ENCODE measurements around the gene CAMK1G.

Gene CAMK1G

DNA sequence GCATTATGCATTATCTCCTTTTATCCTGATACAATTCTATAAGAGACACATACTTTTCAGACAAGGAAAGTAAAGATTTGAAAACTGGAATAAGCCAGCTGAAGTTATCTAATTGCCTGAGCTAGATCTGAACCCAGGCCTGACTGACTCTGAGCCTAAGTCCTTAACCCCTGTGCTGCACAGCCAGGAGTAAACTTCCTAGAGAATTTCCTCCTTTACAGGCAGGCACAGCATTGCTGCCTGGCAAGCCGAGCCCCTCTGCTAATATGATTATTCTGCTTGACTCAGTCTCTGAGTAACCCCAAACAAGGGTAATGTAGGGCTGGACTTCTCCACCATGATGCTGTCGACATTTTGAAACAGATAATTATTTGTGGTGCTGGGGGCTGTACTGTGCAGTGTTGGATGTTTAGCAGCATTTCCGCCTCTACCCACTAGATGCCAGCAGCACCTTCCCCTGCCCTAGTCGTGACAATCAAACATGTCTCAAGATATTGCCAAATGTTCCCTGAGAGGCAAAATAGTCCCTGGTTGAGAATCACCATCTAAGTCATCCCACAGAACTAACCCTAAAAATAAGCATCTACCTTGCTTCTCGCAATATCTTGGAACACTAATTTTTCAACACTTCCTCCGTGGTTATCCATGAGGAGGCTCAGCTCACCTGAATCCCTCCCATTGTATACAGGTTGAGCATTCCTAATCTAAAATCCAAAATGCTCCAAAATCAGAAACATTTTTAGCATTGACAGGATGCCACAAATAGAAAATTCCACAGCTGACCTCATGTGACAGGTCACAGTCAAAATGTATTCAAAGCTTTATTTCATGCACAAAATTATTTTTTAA, 18.5 kb downstream of the CAMK1G start:
- peak in 1 of 2 experiments; percentile 29 for DNase-seq

DNA sequence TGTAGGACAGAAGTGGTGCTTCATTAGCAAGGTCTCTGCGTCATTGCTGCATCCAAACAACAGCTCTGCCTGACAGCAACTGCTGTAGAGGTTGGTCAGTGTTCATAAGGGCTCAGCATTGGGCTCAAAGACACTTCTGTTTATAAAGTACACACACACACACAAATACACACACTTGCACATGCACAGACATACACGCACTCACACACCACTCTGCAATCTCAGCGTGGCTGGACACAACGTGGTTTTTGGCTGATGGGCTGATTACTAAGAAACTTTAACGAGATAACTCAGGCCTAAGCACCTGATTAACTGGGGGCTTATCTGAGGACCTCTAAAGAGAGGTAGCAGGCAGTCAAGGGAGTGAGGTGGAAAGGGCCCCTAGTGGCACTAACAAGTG, 20.4 kb downstream of the CAMK1G start:
- no peak for DNase-seq

DNA sequence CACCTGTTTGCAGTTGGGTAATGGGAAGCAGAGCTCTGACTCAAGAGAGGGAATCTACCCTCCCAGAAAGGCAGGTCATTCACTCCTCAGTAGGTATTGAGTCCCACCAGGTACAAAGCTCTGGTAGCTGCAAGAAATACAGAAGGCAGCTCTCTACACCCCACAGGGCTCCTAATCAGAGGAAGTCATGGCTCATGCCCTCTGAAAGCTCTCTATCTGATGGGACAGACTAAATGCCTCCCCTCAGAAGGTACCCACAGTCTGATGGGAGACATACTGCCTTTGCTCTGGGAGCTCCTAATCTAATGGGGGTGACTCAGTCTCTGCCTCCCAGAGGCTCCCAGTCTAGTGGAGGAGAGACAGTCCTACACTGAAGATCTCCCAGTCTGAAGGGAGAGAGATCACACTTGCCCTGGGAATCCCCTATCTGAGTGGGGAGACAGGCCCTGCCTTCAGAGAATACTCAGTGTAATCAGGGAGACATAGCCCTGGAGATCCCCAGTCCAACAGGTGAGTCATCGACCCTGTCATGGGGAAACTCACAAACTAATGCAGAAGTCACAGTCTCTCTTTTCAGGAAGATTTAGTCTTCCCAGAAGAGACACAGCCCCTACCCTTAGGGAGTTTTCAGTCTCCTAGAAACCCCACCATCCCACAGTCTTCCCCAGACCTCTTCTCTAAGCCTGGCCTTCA, 23.7 kb downstream of the CAMK1G start:
- DNase-seq: no peak

DNA sequence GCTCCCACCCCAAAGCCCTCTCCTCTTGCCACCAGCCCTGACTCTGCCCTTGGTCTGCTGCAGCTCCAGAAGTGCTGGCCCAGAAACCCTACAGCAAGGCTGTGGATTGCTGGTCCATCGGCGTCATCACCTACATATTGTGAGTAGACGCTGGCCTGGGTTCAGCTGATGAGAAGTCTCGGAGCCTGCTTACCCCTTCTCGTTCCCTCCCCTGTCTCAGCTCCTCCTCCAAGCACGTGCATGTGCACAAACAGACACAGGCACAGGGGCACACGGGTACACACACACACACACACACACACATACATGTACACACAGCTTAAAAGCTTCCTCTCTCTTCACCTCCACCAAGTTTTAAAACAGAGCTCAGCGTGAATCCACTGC, 24.3 kb downstream of the CAMK1G start:
- DNase-seq: no peak

DNA sequence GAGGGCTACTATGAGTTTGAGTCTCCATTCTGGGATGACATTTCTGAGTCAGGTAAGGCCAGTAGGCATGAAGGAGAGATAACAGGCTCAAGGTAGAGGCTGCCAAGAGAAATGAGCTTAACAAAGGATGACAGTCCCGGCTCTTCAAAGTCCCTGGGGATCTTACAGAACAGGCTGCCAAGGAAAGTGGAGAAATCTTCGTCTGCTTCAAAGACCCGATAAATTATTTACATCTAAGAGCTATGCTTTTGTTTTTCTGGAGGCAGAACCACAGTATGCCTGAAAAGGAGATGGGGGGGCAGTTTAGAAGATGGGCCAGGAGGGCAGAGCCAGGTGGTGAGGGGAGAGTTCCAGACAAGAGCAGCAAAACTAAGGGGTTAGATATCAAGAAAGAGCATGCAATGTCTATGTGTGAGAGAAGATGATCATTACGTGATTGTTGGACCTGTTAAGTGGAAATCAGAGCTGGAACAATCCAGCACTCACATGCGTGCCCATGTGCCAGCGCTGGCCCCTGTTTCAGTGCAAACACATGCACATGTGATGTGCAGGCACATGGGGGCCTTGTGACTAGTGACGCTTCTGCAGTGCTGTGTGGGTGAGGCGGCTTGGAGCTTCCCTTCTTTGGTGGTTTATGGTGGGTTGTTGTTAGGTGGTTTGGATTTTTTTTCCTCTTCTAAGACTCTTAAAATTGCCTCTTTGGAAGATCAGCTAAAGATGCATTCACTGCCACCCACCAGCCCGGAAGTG, 25.7 kb downstream of the CAMK1G start:
- DNase-seq: no peak

DNA sequence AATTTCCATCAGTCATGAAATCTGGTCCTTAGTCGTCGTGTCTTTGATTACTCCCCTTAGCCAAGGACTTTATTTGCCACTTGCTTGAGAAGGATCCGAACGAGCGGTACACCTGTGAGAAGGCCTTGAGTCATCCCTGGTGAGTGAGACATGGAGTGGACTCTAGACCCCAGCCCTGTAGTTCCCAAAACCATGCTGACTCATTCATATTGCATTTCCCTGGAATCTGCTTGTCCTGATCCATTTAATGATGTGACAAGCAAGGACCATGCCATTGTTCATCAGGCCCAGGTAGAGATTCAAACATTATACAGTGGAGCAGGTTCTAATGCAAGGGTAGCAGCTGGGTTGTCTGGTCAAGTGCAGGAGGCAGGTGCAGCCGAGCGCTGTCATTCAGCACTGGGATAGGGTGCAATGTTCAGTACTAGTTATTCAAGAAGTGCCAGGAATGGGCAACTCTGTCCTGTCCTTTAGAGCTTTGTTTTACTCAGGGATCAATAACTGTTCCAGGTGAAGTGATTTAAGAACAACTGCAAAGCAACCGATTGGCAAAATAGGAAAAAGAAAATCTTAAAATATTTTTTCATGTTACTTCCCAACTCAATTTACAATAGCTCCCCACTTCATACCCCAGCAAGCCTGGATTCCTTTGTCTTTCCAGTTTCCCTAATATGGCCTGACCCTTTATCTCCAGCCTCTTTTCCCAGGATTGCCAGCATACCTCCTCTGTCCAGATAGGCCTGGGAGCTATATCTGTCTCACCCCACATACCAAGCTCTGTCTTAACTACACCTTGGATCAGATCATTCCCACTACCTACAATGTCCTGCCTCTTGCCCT, 26.5 kb downstream of the CAMK1G start:
- no peak for DNase-seq

DNA sequence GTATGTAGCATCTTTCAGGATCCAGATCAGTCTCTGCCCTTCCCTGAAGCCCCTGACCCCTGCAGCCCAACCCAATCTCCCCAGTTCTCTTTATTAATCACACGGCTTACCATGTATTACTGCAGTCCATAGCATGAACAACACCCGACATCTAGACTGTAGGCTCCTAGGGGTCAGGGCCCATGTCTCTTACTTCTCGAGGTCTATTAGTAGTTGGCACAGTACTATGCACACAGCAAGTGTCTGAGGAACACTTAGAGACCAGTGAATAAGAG, 27.1 kb downstream of the CAMK1G start:
- no peak for DNase-seq

DNA sequence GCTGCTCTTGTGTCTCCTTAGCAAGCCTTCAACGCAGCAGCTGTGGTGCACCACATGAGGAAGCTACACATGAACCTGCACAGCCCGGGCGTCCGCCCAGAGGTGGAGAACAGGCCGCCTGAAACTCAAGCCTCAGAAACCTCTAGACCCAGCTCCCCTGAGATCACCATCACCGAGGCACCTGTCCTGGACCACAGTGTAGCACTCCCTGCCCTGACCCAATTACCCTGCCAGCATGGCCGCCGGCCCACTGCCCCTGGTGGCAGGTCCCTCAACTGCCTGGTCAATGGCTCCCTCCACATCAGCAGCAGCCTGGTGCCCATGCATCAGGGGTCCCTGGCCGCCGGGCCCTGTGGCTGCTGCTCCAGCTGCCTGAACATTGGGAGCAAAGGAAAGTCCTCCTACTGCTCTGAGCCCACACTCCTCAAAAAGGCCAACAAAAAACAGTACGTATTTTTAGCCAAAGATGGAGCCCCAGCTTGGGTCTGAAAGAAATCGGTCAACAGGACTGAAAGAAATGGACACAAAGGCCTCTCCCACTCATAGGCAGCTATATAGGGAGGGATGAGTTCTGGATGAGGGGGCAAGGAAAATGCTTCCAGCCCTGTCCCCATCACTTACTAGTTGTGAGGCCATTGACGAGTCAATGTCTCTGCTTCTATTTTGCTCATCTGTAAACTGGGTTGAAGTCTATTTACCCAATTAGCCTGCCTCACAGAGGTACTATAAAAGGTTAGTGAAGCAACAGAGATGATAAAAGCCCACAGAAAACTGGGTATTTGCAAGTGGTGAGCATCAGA, 28.5 kb downstream of the CAMK1G start:
- no peak for DNase-seq

DNA sequence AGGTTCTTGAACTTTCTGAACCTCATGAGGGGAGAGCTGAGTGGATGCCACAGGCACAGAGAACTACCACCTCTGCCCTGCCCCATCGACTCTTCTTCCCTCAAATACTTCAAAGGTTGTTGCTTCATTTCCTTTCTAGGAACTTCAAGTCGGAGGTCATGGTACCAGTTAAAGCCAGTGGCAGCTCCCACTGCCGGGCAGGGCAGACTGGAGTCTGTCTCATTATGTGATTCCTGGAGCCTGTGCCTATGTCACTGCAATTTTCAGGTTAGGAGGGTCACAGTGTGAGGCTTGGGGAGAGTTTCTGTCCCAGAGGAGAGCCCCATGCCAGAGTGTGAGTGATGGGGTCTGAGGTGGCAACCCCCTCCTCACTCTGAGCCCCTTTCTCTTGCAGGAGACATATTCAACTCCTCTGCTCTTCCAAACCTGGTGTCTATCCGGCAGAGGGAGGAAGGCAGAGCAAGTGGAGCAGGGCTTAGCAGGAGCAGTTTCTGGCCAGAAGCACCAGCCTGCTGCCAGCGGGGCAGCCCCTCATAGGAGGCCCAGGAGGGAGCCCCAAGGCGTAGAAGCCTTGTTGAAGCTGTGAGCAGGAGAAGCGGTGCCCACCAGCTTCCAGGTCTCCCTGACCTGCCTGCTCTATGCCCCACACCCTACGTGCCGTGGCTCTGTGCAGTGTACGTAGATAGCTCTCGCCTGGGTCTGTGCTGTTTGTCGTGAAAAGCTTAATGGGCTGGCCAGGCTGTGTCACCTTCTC, 29.3 kb downstream of the CAMK1G start:
- DNase-seq: no peak

DNA sequence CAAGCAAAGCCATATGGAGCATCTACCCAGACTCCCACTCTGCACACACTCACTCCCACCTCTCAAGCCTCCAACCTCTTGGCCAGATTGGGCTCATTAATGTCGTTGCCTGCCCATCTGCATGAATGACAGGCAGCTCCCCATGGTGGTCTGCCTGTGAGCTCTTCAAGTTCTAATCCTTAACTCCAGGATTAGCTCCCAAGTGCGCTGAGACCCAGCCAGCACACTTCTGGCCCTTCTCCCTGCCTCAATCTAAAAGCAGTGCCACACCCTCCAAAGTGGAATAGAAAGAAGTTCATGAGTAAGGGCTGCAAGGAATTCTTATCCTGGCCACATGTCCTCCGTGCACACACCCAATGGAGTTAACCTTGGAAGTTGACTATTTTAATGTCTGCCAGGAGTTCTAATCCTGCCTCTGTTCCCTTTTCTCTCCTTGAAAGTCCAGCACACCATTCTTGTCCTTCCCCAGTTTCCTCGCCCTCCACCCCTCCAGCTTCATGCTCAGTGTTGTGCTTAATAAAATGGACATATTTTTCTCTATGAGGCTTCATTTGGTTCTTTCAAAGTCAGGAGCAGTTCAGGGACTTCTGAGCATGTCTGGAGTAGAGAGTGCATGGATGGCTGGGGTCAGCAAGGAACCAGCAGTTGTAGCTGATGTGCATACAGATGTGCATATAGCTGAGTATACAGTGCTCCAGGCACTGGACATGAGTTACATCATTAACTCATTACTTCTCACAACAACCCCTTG, 30.1 kb downstream of the CAMK1G start:
- DNase-seq: no peak

DNA sequence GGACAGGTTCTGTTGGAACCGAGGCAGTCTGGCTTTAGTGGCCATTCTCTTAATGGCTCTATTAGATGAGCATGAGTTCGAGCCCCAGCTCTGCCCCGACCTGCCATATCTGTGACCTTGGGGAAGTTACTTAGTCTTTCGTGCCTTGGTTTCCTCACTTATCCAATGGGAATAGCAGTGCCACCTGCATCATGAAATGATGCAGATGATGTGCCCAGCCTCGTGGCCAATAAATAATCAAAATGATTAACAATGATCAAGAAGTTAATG, 30.6 kb downstream of the CAMK1G start:
- DNase-seq: no peak

DNA sequence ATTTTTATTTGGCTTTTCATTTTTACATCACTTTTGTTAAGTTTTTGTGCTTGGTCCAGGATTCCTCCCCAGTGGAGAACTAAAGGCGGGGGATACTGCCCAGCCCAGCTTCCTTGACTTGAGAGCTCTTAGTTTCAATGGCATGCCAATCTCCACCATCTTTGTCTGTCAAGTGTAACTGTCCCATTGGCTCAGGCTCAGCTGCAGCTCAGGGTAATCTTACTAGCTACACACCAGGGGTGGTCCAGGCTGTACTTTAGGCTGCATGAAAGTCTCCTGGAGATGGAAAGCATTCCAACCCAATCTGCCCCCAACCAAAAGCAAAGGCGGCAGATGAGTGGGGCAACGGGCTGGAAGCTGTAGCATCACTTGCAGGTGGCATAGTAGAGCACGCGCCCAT, 31.4 kb downstream of the CAMK1G start:
- no peak for DNase-seq

DNA sequence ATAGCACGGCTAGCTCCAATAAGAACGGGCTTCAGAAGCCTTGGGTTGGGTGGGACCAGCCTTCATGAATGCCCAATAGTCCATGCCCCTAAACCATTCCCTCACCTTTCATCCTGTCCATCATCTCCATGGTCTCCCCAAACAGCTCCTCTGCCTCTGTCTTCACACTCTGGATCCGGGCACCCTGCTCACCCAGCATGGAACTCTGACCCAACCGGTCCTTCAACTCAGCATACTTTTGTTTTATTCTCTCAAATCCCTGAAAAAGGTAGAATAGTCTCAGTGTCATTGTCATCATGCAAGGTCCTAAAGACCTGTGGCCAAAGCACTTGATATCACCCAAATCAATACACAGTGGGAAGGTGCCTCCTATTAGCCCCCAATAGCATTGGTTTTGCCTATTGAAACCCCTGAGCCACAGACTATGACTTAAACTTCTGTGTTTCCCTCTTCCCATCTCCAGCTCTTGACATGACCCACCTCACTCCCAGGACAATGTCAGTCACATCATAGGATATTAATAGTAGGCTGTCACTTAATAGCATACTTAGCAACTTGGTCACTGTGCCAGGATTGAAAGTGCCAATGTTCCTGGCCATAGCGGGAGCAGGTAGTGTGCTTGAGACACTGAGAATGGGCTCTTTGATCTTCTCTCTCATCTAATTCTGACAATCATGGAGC, 33.0 kb downstream of the CAMK1G start:
- DNase-seq: no peak

DNA sequence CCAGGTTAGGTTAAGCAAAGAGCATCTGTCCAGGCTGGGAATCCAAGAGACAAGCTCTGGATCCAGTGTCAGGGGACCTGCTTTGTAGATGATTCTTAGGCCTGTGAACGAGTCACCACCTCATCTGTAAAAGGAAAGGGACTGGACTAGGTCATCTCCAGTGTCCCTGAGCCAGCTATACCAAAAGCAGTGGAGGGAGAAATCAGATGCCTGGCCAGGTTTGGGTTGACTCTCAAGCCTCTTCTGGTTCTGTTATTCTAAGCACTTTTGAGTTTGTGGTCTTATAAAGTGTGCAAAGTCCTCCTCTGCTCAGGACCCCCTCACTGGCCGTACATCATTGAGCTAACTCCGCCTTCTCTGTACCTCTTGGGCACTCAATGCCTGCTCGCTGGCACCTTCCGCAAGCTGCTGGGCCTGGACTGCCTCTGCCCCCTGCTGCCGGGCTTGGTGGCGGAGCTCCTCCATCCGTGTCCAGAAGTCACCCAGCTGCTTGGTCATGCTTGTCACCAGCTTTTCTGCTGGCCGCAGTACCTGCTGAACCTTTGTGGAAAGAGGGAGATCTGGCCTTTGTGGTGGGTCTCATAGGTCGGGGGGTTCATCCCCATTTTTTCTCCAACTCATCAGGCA, 33.6 kb downstream of the CAMK1G start:
- no peak for DNase-seq

DNA sequence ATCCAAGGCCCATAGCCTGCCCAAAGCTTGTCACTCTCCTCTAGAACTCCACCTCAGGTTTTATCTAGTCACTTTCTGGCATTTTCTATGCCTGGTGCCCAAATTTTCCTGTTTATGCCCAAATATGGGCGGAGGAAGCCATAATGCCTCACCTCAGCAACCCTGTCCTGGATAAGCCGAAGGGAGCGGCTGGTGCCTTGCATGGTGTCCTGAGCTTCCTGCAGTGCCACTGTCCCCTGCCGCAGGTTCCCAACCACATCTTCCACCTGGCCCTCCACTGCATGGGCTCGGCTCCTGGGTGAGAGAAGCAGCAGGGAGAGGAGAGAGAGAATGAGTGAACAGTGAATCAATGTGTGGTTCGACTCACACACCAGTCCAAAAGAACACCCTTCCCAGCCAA, 34.2 kb downstream of the CAMK1G start:
- DNase-seq: no peak

DNA sequence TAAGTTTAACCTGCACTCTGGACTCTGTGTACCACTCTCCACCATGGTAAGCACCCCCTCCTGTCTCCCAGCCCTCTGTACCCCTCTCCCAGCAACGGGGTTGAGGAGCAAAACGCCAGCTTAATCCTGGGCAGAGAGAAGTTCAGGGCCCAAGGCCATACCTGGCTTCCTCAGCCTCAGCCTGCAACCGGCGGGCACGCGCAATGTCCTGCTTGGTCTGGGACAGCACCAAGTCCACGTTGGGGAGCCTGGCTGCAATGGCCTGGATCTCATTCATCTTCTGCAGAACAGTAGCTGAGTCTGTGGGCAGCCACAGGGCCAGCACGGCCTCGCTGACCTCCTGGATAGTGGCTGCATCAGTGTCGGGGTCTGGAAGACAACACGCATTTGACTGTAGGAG, 34.8 kb downstream of the CAMK1G start:
- no peak for DNase-seq

DNA sequence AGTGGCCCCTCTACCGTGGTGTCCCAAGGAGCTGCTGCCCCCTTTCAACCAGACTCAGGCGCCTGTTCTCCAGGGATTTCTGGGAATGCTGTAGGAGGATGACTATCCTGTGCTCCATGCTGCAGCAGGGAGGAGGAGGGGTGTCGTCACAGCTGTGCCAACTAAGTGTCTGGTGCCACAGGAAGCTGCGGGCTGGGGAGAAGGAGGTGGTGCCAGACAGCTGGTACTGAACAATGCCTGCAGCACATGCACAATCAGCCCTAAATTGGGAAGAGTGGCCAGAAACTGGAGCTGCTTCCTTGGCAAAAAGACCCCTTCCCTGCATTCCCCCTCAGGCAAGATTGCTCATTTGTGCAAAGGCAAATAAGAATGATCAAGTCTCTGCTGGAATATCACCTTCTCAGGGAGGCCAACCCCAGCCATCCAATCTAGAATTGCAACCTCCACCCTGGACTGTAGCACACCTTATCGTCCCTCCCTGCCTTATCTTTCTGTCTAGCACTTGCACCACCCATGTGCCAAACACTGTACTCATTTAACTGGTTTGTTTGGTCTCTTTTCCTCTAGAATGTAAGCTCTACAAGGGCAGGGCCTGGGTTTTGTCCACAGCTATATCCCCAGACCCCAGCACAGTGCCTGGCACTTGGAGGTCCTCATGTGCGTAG, 35.4 kb downstream of the CAMK1G start:
- no peak for DNase-seq

DNA sequence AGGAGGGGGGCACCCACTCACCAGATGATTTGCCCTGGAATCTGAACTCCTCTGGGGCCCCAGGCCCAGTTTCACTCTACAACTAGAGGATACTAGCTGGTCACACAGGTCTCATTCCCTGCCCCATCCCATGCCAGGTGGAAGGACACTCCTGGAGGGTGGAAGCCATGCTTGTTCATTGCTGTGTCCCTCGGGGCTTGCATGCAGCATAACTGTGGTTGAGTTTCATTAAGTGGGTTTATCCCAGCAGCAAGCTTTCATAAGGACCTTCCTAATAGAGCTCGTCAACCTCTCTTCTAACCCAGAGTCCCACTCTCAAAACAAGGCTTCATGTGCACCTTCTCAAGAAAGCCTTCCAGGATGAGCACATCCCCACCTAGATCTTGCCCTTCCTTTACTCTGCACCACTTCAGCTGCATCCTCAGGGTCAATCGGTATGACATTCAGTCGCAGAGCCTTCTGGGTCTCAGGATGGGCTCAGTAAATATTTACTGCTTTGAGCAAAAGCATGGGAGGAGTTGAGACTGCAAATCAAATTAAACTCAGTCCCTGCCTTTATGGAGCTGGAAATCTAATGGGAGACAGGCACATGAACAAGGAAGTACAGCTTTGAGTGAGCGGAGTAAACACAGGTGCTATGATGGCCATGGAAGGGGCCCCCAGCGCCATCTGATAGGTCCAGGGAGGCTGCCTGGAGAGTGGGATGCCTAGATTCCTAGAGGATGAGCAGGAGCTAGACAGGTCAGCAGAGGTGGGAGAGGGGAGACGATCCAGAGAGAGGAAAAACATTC, 36.4 kb downstream of the CAMK1G start:
- DNase-seq: no peak

DNA sequence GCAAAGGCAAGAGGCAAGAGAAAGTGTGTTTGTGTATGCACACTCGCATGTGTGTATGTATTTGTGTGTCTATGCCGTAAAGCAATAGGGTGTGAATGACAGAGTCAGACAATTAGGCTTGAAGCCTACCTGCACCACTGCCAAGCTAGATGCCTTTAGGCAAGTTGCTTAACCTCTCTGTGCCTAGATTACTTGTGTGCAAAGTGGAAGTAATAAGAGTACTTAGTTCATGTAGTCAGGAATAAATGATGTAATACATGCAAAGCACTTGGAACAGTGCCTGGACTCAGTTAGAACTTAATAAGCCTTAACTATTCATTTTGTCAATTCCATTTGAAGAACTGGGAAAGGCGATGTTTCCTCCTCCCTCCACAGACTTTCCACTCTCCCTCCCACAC, 37.0 kb downstream of the CAMK1G start:
- DNase-seq: no peak

Measured in SW 1271 (cell line).